ENCODE measurements around the gene DYNC1H1. TPM values are rescaled to one million over a fixed set of nuclear protein-coding genes. Genes with fewer than 3 reads are reported as not detected.

The DYNC1H1 gene
- total RNA-seq, 1 donor from 2014 or later: 783 TPM

DNA sequence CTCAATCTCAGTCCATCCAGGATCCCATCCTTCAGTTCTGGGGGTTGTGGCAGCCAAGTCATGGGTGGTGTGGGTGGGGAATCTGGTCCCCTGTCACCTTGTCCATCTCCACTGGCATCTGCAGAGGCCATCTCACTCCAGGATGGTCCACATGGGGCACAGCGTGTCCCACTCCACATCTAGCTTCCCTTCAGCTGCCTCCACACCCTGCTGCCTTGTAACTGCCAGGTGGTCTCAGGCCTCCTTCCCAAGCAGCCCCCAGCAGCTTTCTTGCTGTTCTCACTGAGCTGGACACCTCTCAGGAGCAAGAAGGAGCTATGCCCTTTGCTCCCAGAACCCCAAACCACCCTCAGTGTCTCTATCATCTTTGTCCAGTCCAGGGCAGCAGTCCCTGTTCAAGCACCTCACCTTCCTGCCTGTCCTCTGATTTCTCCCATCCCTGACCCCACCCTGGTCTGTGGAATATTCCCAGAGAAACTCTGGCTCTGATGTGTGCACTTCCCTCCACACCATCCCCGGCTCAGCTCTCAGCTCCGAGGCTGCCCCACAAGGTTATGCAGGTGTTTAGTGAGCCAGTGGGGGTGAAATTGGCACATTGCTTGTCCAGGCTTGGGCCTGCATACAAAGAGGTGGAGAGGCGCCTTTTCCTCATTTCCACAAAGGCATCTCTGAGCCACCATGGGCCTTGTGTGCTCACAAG lies 13.7 kb upstream of the DYNC1H1 start:
- H3K27me3 ChIP-seq (ENCODE audit: control insufficient read depth, insufficient read depth, low read length): no peaks in the 10 kb centered on the region
- DNase-seq (ENCODE audit: low read depth): no peak
- no peak overlapping the region for H3K4me3 ChIP-seq (ENCODE audit: low read depth, low read length)
- no peak for TF ChIP-seq CTCF (IDR thresholded peaks at IDR 0.05; ENCODE audit: insufficient read depth, low read length, poor library complexity, severe bottlenecking)
- H3K36me3 ChIP-seq (ENCODE audit: control insufficient read depth, insufficient read depth, low read length): no peaks in the 10 kb centered on the region

- no peak for DNase-seq (ENCODE audit: low read depth)
- Histone ChIP-seq H3K4me3 (ENCODE audit: low read depth, low read length) (no peak overlapping the region), H3K36me3 (ENCODE audit: control insufficient read depth, insufficient read depth, low read length) (no peaks in the 10 kb centered on the region), H3K27me3 (ENCODE audit: control insufficient read depth, insufficient read depth, low read length) (no peaks in the 10 kb centered on the region)
- no peak for TF ChIP-seq CTCF (IDR thresholded peaks at IDR 0.05; ENCODE audit: insufficient read depth, low read length, poor library complexity, severe bottlenecking)
These were observed 11.2 kb upstream of the DYNC1H1 start for GRCh38 chr14:101953151-101953550.

- H3K36me3 ChIP-seq (ENCODE audit: control insufficient read depth, insufficient read depth, low read length): no peaks in the 10 kb centered on the region
- H3K4me3 ChIP-seq (ENCODE audit: low read depth, low read length): no peak overlapping the region
- H3K27me3 ChIP-seq (ENCODE audit: control insufficient read depth, insufficient read depth, low read length): no peaks in the 10 kb centered on the region
- TF ChIP-seq CTCF (IDR thresholded peaks at IDR 0.05; ENCODE audit: insufficient read depth, low read length, poor library complexity, severe bottlenecking): no peak
- DNase-seq (ENCODE audit: low read depth): no peak
These were observed 9.9 kb upstream of the DYNC1H1 start for GRCh38 chr14:101954501-101954900.

GRCh38 chr14:101955695-101956161 lies 8.6 kb upstream of the DYNC1H1 start:
- Histone ChIP-seq H3K4me3 (ENCODE audit: low read depth, low read length) (no peak overlapping the region), H3K36me3 (ENCODE audit: control insufficient read depth, insufficient read depth, low read length) (no peaks in the 10 kb centered on the region), H3K27me3 (ENCODE audit: control insufficient read depth, insufficient read depth, low read length) (no peaks in the 10 kb centered on the region)
- no peak for TF ChIP-seq CTCF (IDR thresholded peaks at IDR 0.05; ENCODE audit: insufficient read depth, low read length, poor library complexity, severe bottlenecking)
- no peak for DNase-seq (ENCODE audit: low read depth)

GRCh38 chr14:101956179-101956885 lies 8.0 kb upstream of the DYNC1H1 start:
- DNase-seq (ENCODE audit: low read depth): no peak
- TF ChIP-seq CTCF (IDR thresholded peaks at IDR 0.05; ENCODE audit: insufficient read depth, low read length, poor library complexity, severe bottlenecking): no peak
- Histone ChIP-seq H3K36me3 (ENCODE audit: control insufficient read depth, insufficient read depth, low read length) (no peaks in the 10 kb centered on the region), H3K27me3 (ENCODE audit: control insufficient read depth, insufficient read depth, low read length) (no peaks in the 10 kb centered on the region), H3K4me3 (ENCODE audit: low read depth, low read length) (no peak overlapping the region)
